Measurements from ENCODE around the gene MAD1L1.
A peak's percentile ranks its signal among the peaks of the same experiment; 100 is the strongest.

Gene MAD1L1

GRCh38 chr7:2217716-2218443 is 14.9 kb downstream of the MAD1L1 start:
- no peak for DNase-seq (ENCODE audit: low spot score)

DNA sequence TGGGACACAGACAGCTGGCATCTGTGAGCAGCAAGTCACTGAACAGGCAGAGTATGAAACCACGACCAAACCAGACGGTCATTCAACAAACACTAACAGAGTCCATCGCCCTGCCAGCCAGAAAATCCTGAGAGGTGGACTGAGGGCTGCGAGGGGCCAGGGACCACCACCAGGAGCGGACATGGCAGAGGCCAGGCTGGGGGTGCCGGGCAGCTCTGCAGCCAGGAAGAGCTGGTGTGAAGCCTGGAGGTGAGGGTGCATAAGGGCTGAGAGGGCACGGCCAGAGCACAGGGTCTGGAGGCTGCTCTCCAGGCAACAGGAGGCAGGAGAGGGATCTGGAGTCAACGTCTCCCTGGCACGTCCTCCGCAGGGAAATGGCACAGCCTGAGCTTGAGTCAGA is 15.5 kb downstream of the MAD1L1 start:
- no peak for DNase-seq (ENCODE audit: low spot score)

GRCh38 chr7:2215851-2216250 is 16.9 kb downstream of the MAD1L1 start:
- no peak for DNase-seq (ENCODE audit: low spot score)

GRCh38 chr7:2214636-2215035 is 18.1 kb downstream of the MAD1L1 start:
- DNase-seq (ENCODE audit: low spot score): no peak

GRCh38 chr7:2213551-2214215 is 19.1 kb downstream of the MAD1L1 start:
- no peak for DNase-seq (ENCODE audit: low spot score)

DNA sequence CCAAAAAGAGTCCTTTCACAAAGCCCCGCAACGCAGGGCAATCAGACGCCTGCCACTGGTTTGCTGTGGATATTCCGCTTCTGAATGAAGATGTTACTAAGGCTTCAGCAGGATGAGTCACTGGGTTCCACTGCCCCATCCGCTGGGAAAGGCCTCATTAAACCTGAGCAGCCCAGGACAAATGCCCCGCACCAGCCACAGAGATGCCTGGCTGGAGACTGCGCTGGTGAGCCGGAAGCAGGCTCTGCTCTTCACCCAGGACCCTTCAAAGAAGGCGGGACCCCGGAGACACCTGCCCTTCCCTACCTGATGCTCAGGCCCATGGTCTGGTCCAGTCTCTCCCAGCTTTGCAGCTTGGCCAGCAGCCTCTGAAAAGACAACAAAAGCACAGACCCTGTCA is 19.8 kb downstream of the MAD1L1 start:
- no peak for DNase-seq (ENCODE audit: low spot score)

GRCh38 chr7:2211926-2212325 is 20.8 kb downstream of the MAD1L1 start:
- DNase-seq (ENCODE audit: low spot score): no peak

GRCh38 chr7:2211259-2211880 is 21.4 kb downstream of the MAD1L1 start:
- no peak for DNase-seq (ENCODE audit: low spot score)

DNA sequence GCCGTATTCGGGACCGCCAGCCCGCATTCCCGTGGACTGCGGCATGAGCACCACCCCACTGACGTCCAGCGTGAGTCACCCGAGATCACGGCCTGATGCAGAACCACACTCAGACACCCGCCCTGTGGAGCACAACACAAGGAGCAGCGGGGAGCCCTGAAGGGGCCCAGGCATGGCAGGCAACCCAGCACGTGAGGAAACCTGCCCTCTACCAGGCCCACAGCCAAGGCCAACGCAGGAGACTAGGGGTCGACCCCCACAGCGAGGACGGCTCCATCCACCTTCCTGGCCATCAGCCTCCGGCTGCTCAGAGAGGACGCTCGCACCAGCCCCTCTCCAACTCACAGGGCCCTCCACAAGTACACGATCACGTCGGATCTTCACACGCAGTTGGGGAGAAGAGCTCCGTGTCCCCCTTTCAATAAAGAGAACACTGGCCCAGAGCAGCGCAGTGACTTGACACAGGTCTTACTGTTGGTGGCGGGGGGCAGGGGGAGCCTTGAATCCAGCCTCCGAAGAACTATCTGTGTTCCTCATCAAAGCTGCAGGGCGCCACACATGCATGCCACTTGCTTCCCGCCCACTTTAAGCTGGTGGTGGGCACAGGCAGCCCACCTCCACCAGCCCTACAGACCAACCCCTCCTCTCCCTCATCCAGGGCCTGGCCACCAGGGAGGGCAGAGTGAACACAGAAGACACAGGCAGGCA is 22.0 kb downstream of the MAD1L1 start:
- no peak for DNase-seq (ENCODE audit: low spot score)

GRCh38 chr7:2209961-2210323 is 22.8 kb downstream of the MAD1L1 start:
- no peak for DNase-seq (ENCODE audit: low spot score)

DNA sequence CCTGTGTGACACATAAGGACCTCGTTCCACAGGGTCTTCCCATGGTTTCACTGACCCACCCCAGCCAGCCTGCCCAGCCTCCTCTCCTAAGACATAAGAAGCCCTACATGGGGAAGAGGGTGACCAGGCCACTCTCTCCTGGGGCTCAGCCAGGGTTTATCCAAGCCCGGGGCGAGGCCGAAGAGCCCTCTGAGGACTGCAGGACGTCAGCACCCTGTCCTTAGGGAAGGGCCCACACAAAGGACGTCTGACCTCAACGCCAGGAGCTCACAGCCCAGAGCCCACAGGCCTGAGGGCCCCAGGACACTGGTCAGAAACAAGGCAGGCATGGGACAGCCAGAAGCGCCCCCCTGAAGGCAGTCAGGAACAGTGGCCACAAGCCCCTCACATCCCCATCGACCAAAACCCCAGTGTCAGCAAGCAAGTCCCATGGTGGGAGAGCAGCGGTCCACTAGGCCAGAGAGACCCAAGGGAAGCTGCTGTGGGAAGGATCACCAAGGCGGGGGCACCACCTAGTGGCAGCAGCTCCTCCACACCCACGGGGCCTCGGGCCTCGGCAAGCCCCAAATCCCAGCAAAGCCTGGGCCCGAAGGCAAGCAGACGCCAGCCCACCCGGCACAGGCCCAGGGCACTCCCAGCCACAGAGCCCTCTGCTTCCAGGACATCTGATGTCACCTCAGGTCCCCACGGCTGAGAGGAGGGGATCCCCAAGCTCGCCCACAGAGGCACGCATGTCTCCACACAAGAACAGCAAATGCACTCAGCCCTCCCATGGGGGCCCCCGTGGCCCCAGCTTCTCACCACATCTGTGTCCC is 23.4 kb downstream of the MAD1L1 start:
- peak; percentile 94 for DNase-seq (ENCODE audit: low spot score)

DNA sequence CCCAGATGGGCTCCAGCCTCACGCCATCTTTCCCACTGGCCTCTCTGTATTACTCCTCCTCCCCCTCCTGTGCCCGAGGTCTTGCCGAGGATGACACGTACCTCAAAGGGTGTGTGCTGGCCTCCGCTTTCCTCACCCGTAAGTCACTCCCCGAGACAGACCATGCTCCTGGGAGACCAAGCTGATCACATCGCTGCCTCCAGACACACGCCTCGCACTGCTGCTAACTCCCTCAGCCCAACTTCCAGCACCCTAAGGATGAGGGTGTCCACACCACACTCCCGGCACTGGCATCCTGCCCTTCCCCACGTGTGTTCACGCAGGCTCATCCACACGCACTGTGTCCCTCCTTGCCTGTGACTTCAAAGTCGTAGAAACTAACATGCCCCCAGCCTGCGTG is 24.0 kb downstream of the MAD1L1 start:
- no peak for DNase-seq (ENCODE audit: low spot score)

GRCh38 chr7:2205036-2205780 is 27.5 kb downstream of the MAD1L1 start:
- no peak for DNase-seq (ENCODE audit: low spot score)

- DNase-seq (ENCODE audit: low spot score): no peak
Observed at GRCh38 chr7:2204446-2204845, 28.3 kb downstream of the MAD1L1 start.

- DNase-seq (ENCODE audit: low spot score): no peak
Observed at GRCh38 chr7:2203766-2204300, 28.9 kb downstream of the MAD1L1 start.

DNA sequence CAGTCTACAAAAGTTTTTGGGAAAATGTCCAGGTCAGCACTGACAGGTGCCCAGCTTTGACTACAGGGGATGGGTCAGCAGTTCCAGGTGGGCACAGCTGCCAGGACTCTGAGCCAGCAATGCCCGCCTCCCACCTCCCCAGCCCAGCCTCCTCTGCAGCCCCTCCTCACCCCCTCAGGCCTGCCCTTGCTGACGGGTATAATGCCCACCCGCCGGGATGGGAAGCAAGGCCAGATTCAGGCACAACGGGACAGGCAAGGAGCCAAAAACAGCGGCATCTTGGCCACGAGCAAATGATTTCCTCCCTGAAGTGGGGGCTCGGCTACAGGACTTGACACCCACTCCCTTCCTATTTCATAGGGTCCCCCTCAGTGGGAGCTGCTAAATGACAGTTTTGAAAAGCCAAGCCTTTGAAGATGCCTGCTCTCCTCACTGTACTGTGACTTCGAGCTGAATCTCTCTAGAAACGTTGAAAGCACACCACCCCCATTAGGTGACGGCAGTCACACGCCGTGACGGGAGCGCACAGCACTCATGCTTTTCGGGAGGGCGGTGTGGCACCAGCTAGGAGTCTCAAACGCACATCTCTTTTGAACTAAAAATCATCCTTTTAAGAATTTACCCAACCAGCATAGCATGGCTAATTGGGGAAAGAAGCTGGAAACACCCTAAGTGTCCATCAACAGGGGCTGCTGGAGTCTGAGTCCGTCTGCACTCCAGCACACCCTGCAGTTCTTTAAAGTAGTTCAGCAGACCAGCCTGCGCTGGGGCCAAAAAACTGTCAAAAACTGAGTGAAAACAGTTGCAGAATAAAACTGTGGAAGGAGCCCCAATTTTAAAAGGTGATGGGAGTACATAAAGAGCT is 29.6 kb downstream of the MAD1L1 start:
- DNase-seq (ENCODE audit: low spot score): no peak

- DNase-seq (ENCODE audit: low spot score): no peak
Observed at GRCh38 chr7:2202361-2202761, 30.4 kb downstream of the MAD1L1 start.

- no peak for DNase-seq (ENCODE audit: low spot score)
Observed at GRCh38 chr7:2201686-2202360, 30.9 kb downstream of the MAD1L1 start.

GRCh38 chr7:2201128-2201527 is 31.6 kb downstream of the MAD1L1 start:
- DNase-seq (ENCODE audit: low spot score): no peak
